Fibroblast of lung (primary cell): ENCODE measurements around the gene NMRAL1.

ENCODE experiments used
- CTCF ChIP-seq, 2 donors: IDR thresholded peaks in 1 of 2; conservative IDR thresholded peaks in 1 of 2; 1 replicate in 1 of 2; 2 replicates in 1 of 2; pipeline ENCODE4 v1.5.1; 2011 to 2012; ENCODE audit warnings: low read length in 2 of 2, control low read depth in 1 of 2, inconsistent platforms in 1 of 2, low read depth in 1 of 2, mild to moderate bottlenecking in 1 of 2
- EZH2 ChIP-seq: IDR thresholded peaks from 2 replicates; pipeline ENCODE4 v1.5.1; 2012; ENCODE audit warnings: low read length, control low read depth, mild to moderate bottlenecking; ENCODE audit errors: missing control alignments

GRCh38 chr16:4412854-4413253 is 61.6 kb downstream of the NMRAL1 start:
- TF ChIP-seq CTCF (conservative IDR thresholded peaks at IDR 0.05 in 1 of 2, IDR thresholded peaks at IDR 0.05 in 1 of 2; ENCODE audit: low read depth in 1 of 2, low read length in 2 of 2) (no peak), EZH2 (no peak)
